Gastroesophageal sphincter (tissue), 4 donors: ENCODE results near the gene ASIC1. TPM values are rescaled to one million over a fixed set of nuclear protein-coding genes. Genes with fewer than 3 reads are reported as not detected.

Source experiments
- ATAC-seq: fragments of 150-250 bp; one replicate; pipeline ENCODE4 v1.9.1; 2016; ENCODE audit warnings: mild to moderate bottlenecking, moderate library complexity
- H3K27ac ChIP-seq, 4 donors: fragments of 200-600 bp; sonication (generic) in 3 of 4; 1 replicate in 3 of 4; 2 replicates in 1 of 4; pipeline ENCODE4 v1.5.1; 2016 to 2019
- H3K27me3 ChIP-seq: fragments of 200-600 bp; sonication (generic); one replicate; pipeline ENCODE4 v1.5.1; 2019
- H3K36me3 ChIP-seq, 2 donors: fragments of 200-600 bp; sonication (generic); one replicate each; pipeline ENCODE4 v1.5.1; 2019; ENCODE audit warnings: control low read depth in 1 of 2
- H3K4me1 ChIP-seq, 3 donors: fragments of 200-600 bp; sonication (generic); 1 replicate in 2 of 3; 2 replicates in 1 of 3; pipeline ENCODE4 v1.5.1; 2016 to 2019; ENCODE audit warnings: control low read depth in 2 of 3
- H3K4me3 ChIP-seq, 2 donors: fragments of 200-600 bp; sonication (generic); one replicate each; pipeline ENCODE4 v1.5.1; 2019; ENCODE audit warnings: mild to moderate bottlenecking in 1 of 2, moderate library complexity in 1 of 2
- H3K9me3 ChIP-seq, 3 donors: fragments of 200-600 bp; sonication (generic); one replicate each; pipeline ENCODE4 v1.5.1; 2017 to 2019; ENCODE audit warnings: control low read depth in 2 of 3
- EP300 ChIP-seq: sonication (generic); formaldehyde crosslinking; IDR thresholded peaks from one replicate; pipeline ENCODE4 v1.6.1; 2017; ENCODE audit warnings: antibody characterized with exemption, mild to moderate bottlenecking
- POLR2A ChIP-seq, 2 donors: fragments of 450-650 bp; IDR thresholded peaks; one replicate each; pipeline ENCODE4 v1.6.1; 2017; ENCODE audit warnings: antibody characterized with exemption in 2 of 2, mild to moderate bottlenecking in 2 of 2, moderate library complexity in 1 of 2
- POLR2AphosphoS5 ChIP-seq: sonication (generic); formaldehyde crosslinking; IDR thresholded peaks from one replicate; pipeline ENCODE4 v1.6.1; 2017; ENCODE audit warnings: antibody characterized with exemption
- WGBS, 2 donors: methylation state at CpG; one replicate each; pipeline ENCODE4 v1.1.5; 2018; ENCODE audit warnings: low coverage in 1 of 2; 5-methylcytosine and 5-hydroxymethylcytosine counted together
- total RNA-seq, 4 donors: library from RNA; depleted of rRNA; stranded (reverse); fragments of >200 nt; gene quantifications; one replicate each; pipeline ENCODE4 v1.1.0, GENCODE V29; 2016
- TF ChIP-seq, protein P1 (sequence below), 4 experiments: fragments of 200-600 bp in 2 of 4; fragments of 450-650 bp in 2 of 4; sonication (generic) in 1 of 4; IDR thresholded peaks; one replicate each; pipeline ENCODE4 v1.5.1; 2017 to 2019; ENCODE audit warnings: antibody characterized with exemption in 4 of 4, mild to moderate bottlenecking in 2 of 4, moderate library complexity in 2 of 4

Gene ASIC1
- total RNA-seq, 4 donors from 2014 or later, result 0.82 to 4.9 (median 3.1) TPM

DNA sequence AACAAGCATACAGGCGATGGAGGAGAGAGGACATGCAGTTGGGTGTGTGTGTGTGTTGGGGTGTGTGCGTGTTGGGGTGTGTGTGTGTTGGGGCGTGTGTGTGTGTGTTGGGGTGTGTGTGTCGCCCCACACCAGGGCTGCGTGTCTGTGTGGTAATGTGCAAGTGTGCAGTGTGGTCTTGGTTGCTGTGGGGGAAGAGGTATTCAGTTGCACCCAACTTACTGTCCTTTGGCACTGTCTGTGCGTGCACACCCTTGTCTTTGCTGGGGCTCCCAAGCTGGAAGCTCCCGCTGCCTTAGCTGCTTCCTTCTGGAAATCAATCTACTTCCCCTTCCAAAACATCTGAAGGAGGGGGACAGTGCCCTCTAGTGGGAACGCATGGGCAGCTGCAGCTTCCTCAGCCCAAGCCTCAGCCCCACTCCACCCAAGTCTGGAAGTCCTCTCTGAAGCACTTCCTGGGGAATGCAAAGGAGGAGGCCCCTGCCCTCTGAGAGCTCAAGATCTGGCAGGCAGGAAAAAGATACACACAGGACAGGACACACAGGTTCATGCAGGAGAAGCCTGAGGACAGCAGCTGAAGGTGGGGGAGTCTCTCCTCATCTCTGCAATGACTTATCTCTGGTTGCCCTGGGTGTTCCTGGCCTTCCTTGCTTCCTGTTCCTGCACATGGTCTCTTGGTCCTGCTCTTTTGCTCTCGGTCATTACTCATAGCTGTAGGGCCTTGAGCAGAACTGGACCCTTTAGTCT is 13.1 kb downstream of the ASIC1 start:
- 40 to 53% methylated on average over 6 to 8 of the region's 9 CpGs for WGBS, 2 donors
- TF ChIP-seq, protein P1, sequence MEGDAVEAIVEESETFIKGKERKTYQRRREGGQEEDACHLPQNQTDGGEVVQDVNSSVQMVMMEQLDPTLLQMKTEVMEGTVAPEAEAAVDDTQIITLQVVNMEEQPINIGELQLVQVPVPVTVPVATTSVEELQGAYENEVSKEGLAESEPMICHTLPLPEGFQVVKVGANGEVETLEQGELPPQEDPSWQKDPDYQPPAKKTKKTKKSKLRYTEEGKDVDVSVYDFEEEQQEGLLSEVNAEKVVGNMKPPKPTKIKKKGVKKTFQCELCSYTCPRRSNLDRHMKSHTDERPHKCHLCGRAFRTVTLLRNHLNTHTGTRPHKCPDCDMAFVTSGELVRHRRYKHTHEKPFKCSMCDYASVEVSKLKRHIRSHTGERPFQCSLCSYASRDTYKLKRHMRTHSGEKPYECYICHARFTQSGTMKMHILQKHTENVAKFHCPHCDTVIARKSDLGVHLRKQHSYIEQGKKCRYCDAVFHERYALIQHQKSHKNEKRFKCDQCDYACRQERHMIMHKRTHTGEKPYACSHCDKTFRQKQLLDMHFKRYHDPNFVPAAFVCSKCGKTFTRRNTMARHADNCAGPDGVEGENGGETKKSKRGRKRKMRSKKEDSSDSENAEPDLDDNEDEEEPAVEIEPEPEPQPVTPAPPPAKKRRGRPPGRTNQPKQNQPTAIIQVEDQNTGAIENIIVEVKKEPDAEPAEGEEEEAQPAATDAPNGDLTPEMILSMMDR (IDR thresholded peaks at IDR 0.05), result peak; percentile 90 to 96 (median 94)
- peak; percentile 11 for TF ChIP-seq POLR2AphosphoS5
- no peak for TF ChIP-seq POLR2A (IDR thresholded peaks at IDR 0.05)
- no peak for TF ChIP-seq EP300
- H3K27me3 ChIP-seq, result no peaks in the 10 kb centered on the region
- ATAC-seq, result peak; percentile 73
- H3K4me1 ChIP-seq, result peaks cover 0 to 30% (median 0%) of the 10 kb centered on the region in 3 donors
- no peak overlapping the region for H3K4me3 ChIP-seq
- no peak overlapping the region for H3K27ac ChIP-seq
- H3K36me3 ChIP-seq, result no peaks in the 10 kb centered on the region
- H3K9me3 ChIP-seq, result no peaks in the 10 kb centered on the region

DNA sequence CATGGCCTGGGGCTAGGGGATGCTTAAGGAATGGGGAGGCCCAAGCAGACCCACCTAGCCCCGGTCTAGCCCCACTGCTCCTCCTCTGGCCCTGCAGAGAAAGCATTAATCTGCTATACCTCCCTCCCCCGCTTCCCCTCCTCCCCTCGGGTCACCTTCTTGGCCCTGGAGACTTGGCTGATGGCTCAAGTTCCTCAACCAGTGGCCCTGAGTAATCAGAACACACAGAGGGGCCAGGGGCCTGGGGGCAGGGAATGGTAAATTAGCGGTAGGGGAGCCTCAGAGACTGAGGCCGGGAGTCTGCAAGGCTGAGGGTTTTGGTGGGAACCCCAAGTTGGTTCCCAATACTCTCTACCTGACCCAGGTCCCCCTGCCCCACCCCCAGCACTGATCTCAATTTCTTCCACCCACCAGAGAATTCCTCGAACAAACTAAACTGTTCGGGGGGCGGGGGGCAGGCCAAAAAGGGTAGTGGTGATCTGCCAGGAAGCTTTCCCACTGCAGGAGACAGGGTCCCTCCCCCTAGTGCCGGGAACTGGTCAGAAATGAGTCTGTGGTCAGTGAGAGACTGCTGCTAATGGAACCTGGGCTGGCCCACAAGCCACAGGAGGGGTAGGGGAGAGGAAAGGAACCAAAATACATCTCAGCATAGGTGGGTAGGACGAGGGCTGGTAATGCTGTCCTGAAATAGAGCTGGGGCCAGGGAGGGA is 15.0 kb downstream of the ASIC1 start:
- Histone ChIP-seq H3K4me3 (no peak overlapping the region), H3K4me1 (peaks cover 0 to 19% (median 0%) of the 10 kb centered on the region in 3 donors), H3K36me3 (no peaks in the 10 kb centered on the region), H3K27me3 (no peaks in the 10 kb centered on the region), H3K27ac (no peak overlapping the region), H3K9me3 (no peaks in the 10 kb centered on the region)
- no peak for TF ChIP-seq POLR2A (IDR thresholded peaks at IDR 0.05)
- no peak for TF ChIP-seq POLR2AphosphoS5
- TF ChIP-seq, protein P1 (IDR thresholded peaks at IDR 0.05), result no peak
- no peak for TF ChIP-seq EP300
- no peak for ATAC-seq
- WGBS, 2 donors, result 50 to 51% methylated on average over 1 to 6 of the region's 10 CpGs

- 88% methylated on average over 1 of the region's 7 CpGs; no CpG with 5 or more reads in 1 of the 2 donors for WGBS, 2 donors
- ATAC-seq, result no peak
Measured at GRCh38 chr12:50073206-50073605, 15.8 kb downstream of the ASIC1 start.

DNA sequence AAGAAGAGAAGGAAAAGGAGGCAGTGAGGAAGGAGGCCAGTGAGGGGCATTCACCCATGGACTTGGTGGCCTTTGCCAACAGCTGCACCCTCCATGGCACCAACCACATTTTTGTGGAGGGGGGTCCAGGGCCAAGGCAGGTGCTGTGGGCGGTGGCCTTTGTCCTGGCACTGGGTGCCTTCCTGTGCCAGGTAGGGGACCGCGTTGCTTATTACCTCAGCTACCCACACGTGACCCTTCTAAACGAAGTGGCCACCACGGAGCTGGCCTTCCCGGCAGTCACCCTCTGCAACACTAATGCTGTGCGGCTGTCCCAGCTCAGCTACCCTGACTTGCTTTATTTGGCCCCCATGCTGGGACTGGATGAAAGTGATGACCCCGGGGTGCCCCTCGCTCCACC is 16.3 kb downstream of the ASIC1 start:
- Histone ChIP-seq H3K4me3 (no peak overlapping the region), H3K27ac (no peak overlapping the region), H3K9me3 (no peaks in the 10 kb centered on the region), H3K36me3 (no peaks in the 10 kb centered on the region), H3K4me1 (peaks cover 0 to 19% (median 0%) of the 10 kb centered on the region in 3 donors), H3K27me3 (no peaks in the 10 kb centered on the region)
- TF ChIP-seq EP300, result no peak
- no peak for TF ChIP-seq POLR2AphosphoS5
- TF ChIP-seq, protein P1 (IDR thresholded peaks at IDR 0.05), result no peak
- TF ChIP-seq POLR2A (IDR thresholded peaks at IDR 0.05), result no peak
- ATAC-seq, result no peak
- 93% methylated on average over 3 of the region's 10 CpGs; no CpG with 5 or more reads in 1 of the 2 donors for WGBS, 2 donors

More at GRCh38 chr12:50073206-50073605, 15.8 kb downstream of the ASIC1 start:
- TF ChIP-seq POLR2AphosphoS5, result no peak
- TF ChIP-seq, protein P1 (IDR thresholded peaks at IDR 0.05), result no peak
- TF ChIP-seq POLR2A (IDR thresholded peaks at IDR 0.05), result no peak
- no peak for TF ChIP-seq EP300
- no peaks in the 10 kb centered on the region for H3K9me3 ChIP-seq
- peaks cover 0 to 19% (median 0%) of the 10 kb centered on the region in 3 donors for H3K4me1 ChIP-seq
- H3K27ac ChIP-seq, result no peak overlapping the region
- H3K36me3 ChIP-seq, result no peaks in the 10 kb centered on the region
- no peaks in the 10 kb centered on the region for H3K27me3 ChIP-seq
- no peak overlapping the region for H3K4me3 ChIP-seq
